Gastrocnemius medialis (tissue), 4 donors: ENCODE data around the gene PLCXD3. TPM values are rescaled to one million over a fixed set of nuclear protein-coding genes. Genes with fewer than 3 reads are reported as not detected.

ENCODE experiments used
- ATAC-seq, 2 donors: fragments of 150-250 bp; one replicate each; pipeline ENCODE4 v1.9.1; 2016
- DNase-seq, 2 donors: peaks; one replicate each; pipeline ENCODE4 v3.0.0-alpha.2; 2019
- H3K27ac ChIP-seq, 4 donors: fragments of 200-600 bp; sonication (generic); 1 replicate in 1 of 4; 2 replicates in 3 of 4; pipeline ENCODE4 v1.5.1; 2016 to 2018; ENCODE audit warnings: mild to moderate bottlenecking in 2 of 4, moderate library complexity in 1 of 4
- H3K27me3 ChIP-seq, 3 donors: fragments of 200-600 bp; sonication (generic) in 2 of 3; 1 replicate in 1 of 3; 2 replicates in 2 of 3; pipeline versions ENCODE4 v1.5.1 to v1.6.0; 2016 to 2019; ENCODE audit warnings: mild to moderate bottlenecking in 1 of 3, moderate library complexity in 1 of 3
- H3K36me3 ChIP-seq, 2 donors: fragments of 200-600 bp; sonication (generic) in 1 of 2; one replicate each; pipeline ENCODE4 v1.5.1; 2017 to 2018
- H3K4me1 ChIP-seq, 2 donors: fragments of 200-600 bp; sonication (generic) in 1 of 2; one replicate each; pipeline ENCODE4 v1.5.1; 2016 to 2017; ENCODE audit warnings: mild to moderate bottlenecking in 2 of 2
- H3K4me3 ChIP-seq, 4 donors: fragments of 200-600 bp; sonication (generic) in 3 of 4; 1 replicate in 1 of 4; 2 replicates in 3 of 4; pipeline ENCODE4 v1.5.1; 2016 to 2019; ENCODE audit warnings: mild to moderate bottlenecking in 2 of 4
- H3K9me3 ChIP-seq, 3 donors: fragments of 200-600 bp; sonication (generic) in 2 of 3; 1 replicate in 1 of 3; 2 replicates in 2 of 3; pipeline ENCODE4 v1.5.1; 2016 to 2019
- POLR2A ChIP-seq, 2 donors: fragments of 450-650 bp; IDR thresholded peaks; one replicate each; pipeline ENCODE4 v1.6.1; 2017; ENCODE audit warnings: antibody characterized with exemption in 2 of 2, mild to moderate bottlenecking in 2 of 2, moderate library complexity in 2 of 2
- in situ Hi-C, 4 donors: fragments of 200-750 bp; cut with MboI; loops; one replicate each; pipeline versions ENCODE4 v1.15.0 to v1.8.0; 2017; ENCODE audit warnings: low sequenced_read_pairs in 4 of 4
- intact Hi-C: fragments of 100-400 bp; cut with DNase I; formaldehyde crosslinking; loops from one replicate; pipeline ENCODE4 v1.15.1; 2023; ENCODE audit warnings: low total_unique reads
- total RNA-seq, 4 donors: library from RNA; depleted of rRNA; stranded (reverse); fragments of >200 nt; gene quantifications; one replicate each; pipeline versions ENCODE4 v1.1.0 to v1.2.3, GENCODE V29; 2016
- TF ChIP-seq, protein P1 (sequence below), 5 experiments: fragments of 450-650 bp in 3 of 5; fragments of 200-600 bp in 2 of 5; sonication (generic) in 2 of 5; IDR thresholded peaks in 4 of 5; conservative IDR thresholded peaks in 1 of 5; 1 replicate in 4 of 5; 2 replicates in 1 of 5; pipeline ENCODE4 v1.5.1; 2016 to 2019; ENCODE audit warnings: antibody characterized with exemption in 5 of 5, mild to moderate bottlenecking in 3 of 5, moderate library complexity in 3 of 5

PLCXD3 gene
- total RNA-seq, 4 donors from 2014 or later: 0.49 to 1.2 (median 0.64) TPM

DNA sequence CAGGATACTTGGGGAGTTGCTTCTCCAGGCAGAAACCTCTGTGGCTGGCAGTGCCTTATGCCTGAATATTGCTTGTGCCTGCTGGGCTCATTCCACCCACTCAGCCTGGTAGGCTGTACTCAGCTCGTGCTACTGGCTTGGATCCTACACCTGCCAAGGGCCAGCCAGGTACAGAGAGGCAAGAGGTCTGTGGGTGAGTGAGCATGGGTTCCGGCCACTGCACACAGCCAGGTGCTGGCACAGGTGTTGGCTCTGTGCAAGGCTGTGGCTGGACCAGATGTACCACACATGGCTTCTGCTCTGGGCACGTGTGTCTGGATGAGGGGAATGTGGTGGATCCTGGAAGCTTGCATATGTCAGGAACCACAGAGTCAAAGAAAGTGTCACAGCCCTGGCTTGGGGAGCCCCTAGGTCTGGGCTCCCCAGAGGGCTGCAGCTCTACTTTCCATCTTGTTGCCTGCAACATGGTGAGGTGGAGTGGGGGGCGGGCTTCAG is 220.4 kb downstream of the PLCXD3 start:
- intact Hi-C loops: no loop called here
- TF ChIP-seq POLR2A (IDR thresholded peaks at IDR 0.05): no peak
- TF ChIP-seq, protein P1, sequence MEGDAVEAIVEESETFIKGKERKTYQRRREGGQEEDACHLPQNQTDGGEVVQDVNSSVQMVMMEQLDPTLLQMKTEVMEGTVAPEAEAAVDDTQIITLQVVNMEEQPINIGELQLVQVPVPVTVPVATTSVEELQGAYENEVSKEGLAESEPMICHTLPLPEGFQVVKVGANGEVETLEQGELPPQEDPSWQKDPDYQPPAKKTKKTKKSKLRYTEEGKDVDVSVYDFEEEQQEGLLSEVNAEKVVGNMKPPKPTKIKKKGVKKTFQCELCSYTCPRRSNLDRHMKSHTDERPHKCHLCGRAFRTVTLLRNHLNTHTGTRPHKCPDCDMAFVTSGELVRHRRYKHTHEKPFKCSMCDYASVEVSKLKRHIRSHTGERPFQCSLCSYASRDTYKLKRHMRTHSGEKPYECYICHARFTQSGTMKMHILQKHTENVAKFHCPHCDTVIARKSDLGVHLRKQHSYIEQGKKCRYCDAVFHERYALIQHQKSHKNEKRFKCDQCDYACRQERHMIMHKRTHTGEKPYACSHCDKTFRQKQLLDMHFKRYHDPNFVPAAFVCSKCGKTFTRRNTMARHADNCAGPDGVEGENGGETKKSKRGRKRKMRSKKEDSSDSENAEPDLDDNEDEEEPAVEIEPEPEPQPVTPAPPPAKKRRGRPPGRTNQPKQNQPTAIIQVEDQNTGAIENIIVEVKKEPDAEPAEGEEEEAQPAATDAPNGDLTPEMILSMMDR (IDR thresholded peaks at IDR 0.05 in 4 of 5, conservative IDR thresholded peaks at IDR 0.05 in 1 of 5): no peak
- Histone ChIP-seq H3K27me3 (no peaks in the 10 kb centered on the region), H3K36me3 (no peaks in the 10 kb centered on the region), H3K9me3 (no peaks in the 10 kb centered on the region), H3K27ac (no peak overlapping the region), H3K4me1 (no peaks in the 10 kb centered on the region), H3K4me3 (no peak overlapping the region)
- ATAC-seq: no peak
- in situ Hi-C loops: no loop called here
- no peak for DNase-seq

DNA sequence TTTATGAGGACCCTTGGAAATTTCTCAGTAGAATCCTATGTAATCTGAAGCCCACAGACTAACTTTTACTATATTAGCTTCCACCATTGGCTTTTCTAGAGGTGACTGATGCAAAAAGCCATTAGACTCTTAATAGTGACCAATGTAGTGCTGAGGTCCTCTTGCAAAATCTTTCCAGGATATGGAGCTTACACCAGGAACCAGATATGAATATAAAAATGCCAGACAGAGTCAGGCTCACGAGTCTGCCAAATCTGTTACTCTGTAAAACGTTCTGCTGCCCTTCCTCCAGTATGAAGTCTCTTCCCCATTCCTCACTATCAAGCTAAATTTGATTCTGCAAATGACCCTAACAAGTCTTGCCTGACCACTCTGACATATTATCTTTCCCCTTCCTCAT is 223.7 kb downstream of the PLCXD3 start:
- in situ Hi-C loops: no loop called here
- ATAC-seq: no peak
- Histone ChIP-seq H3K27me3 (no peaks in the 10 kb centered on the region), H3K4me1 (no peaks in the 10 kb centered on the region), H3K9me3 (no peaks in the 10 kb centered on the region), H3K27ac (no peak overlapping the region), H3K4me3 (no peak overlapping the region), H3K36me3 (no peaks in the 10 kb centered on the region)
- TF ChIP-seq POLR2A (IDR thresholded peaks at IDR 0.05): no peak
- TF ChIP-seq, protein P1 (IDR thresholded peaks at IDR 0.05 in 4 of 5, conservative IDR thresholded peaks at IDR 0.05 in 1 of 5): no peak
- no peak for DNase-seq
- intact Hi-C loops: no loop called here

DNA sequence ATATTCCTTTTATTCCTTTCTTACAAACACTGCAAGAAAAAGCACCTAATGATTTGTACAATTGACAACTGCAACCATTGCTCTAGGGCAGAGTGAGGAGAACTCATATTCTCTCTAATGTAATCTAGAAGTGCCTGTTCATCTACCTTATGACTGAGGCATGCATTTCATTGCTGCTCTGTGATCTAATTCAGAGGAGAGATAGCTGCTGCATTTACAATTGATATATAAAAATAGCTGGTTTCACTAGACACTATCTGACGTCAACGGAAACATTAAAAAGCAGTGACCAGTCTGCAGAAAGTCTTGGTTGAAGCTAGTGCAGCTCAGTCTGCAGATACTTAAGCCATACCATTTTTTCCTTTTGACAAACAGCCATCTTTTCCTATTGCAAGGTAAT is 224.2 kb downstream of the PLCXD3 start:
- Histone ChIP-seq H3K27me3 (no peaks in the 10 kb centered on the region), H3K9me3 (no peaks in the 10 kb centered on the region), H3K36me3 (no peaks in the 10 kb centered on the region), H3K27ac (no peak overlapping the region), H3K4me3 (no peak overlapping the region), H3K4me1 (no peaks in the 10 kb centered on the region)
- in situ Hi-C loops: no loop called here
- intact Hi-C loops: no loop called here
- no peak for ATAC-seq
- no peak for DNase-seq
- no peak for TF ChIP-seq POLR2A (IDR thresholded peaks at IDR 0.05)
- TF ChIP-seq, protein P1 (IDR thresholded peaks at IDR 0.05 in 4 of 5, conservative IDR thresholded peaks at IDR 0.05 in 1 of 5): no peak

DNA sequence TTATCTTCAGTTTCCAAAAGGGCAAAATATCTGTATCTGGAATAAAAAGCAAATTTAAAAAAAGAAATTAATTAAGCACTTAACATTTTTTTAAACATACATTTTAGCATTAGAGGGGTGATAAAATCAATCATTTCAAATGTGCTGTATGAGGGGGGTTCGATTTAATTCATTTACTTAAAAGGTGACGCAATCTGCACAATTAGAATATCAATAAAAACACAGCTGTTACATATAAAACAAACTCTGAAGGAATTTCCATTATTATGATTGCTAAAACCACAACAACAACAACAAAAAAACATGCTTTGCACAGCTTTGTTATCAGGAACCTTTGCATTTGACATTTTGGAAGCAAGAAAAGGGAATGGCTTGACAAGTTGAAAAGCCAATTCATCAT is 225.5 kb downstream of the PLCXD3 start:
- Histone ChIP-seq H3K9me3 (no peaks in the 10 kb centered on the region), H3K4me1 (no peaks in the 10 kb centered on the region), H3K27me3 (no peaks in the 10 kb centered on the region), H3K36me3 (no peaks in the 10 kb centered on the region), H3K27ac (no peak overlapping the region), H3K4me3 (no peak overlapping the region)
- ATAC-seq: no peak
- intact Hi-C loops: no loop called here
- TF ChIP-seq, protein P1 (IDR thresholded peaks at IDR 0.05 in 4 of 5, conservative IDR thresholded peaks at IDR 0.05 in 1 of 5): no peak
- no peak for TF ChIP-seq POLR2A (IDR thresholded peaks at IDR 0.05)
- DNase-seq: no peak
- in situ Hi-C loops: no loop called here

DNA sequence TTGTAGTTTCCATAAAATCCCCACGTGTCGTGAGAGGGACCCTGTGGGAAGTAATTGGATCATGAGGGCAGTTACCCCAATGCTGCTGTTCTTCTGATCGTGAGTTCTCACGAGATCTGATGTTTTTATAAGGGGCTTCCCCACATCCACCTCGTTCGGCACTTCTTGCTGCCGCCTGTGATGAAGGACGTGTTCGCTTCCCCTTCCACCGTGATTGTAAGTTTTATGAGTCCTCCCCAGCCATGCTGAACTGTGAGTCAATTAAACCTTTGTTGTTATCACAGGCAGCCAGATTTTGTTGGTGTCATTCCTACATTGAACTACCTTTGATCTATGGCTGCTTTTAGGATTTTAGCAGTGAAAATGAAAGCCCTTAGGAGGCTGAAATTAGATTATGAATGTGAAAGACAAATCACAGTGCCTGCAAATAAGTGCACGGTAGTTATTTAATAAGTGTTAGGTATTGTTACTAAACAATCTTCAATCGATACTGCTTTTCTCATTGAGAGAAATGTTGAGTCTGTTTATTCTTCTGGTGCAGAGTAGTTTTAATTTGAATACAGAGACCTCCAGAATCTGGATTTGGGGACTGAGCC is 229.1 kb downstream of the PLCXD3 start:
- Histone ChIP-seq H3K27me3 (no peaks in the 10 kb centered on the region), H3K36me3 (no peaks in the 10 kb centered on the region), H3K9me3 (no peaks in the 10 kb centered on the region), H3K4me3 (no peak overlapping the region), H3K27ac (no peak overlapping the region), H3K4me1 (no peaks in the 10 kb centered on the region)
- DNase-seq (no peak), ATAC-seq (no peak)
- TF ChIP-seq, protein P1 (IDR thresholded peaks at IDR 0.05 in 4 of 5, conservative IDR thresholded peaks at IDR 0.05 in 1 of 5): no peak
- in situ Hi-C loops (no loop called here), intact Hi-C loops (no loop called here)
